GM19043 (cell line): ENCODE data around the gene ZNF415.
"Not testable (repeated sequence)": the region's sequence is repeated elsewhere in the genome, so short reads cannot be mapped to it uniquely, and the experiment has no call there.

Source experiments
- ATAC-seq: cut with Tn5 transposase; IDR thresholded peaks from one replicate; pipeline ENCODE4 v1.9.1; 2021; ENCODE audit warnings: low read depth; ENCODE audit not compliant: unreplicated experiment

Gene ZNF415

GRCh38 chr19:53132141-53132991 lies at the start of gene ZNF415:
Gene ZNF415, minus strand, starts transcription at chr19:53132910. Its CDS starts 10,234 bp downstream, at chr19:53122676.
- ATAC-seq, result no peak

GRCh38 chr19:53182202-53182601 lies 49.5 kb upstream of the ZNF415 start:
- no peak for ATAC-seq

GRCh38 chr19:53177986-53178385 lies 45.3 kb upstream of the ZNF415 start:
- ATAC-seq, result no peak

- no peak for ATAC-seq
Measured at GRCh38 chr19:53172889-53173288, 40.2 kb upstream of the ZNF415 start.

- ATAC-seq, result no peak
Measured at GRCh38 chr19:53165691-53166091, 33.0 kb upstream of the ZNF415 start.

- no peak for ATAC-seq
Measured at GRCh38 chr19:53161123-53161522, 28.4 kb upstream of the ZNF415 start.

GRCh38 chr19:53160350-53160749 lies 27.6 kb upstream of the ZNF415 start:
- no peak for ATAC-seq

- no peak for ATAC-seq
Measured at GRCh38 chr19:53158119-53158656, 25.5 kb upstream of the ZNF415 start.

GRCh38 chr19:53157626-53158025 lies 24.9 kb upstream of the ZNF415 start:
- ATAC-seq, result no peak

GRCh38 chr19:53156850-53157249 lies 24.1 kb upstream of the ZNF415 start:
- ATAC-seq, result no peak

GRCh38 chr19:53147645-53148044 lies 14.9 kb upstream of the ZNF415 start:
- no peak for ATAC-seq

- no peak for ATAC-seq
Measured at GRCh38 chr19:53140351-53140750, 7.6 kb upstream of the ZNF415 start.

GRCh38 chr19:53136432-53136831 lies 3.7 kb upstream of the ZNF415 start:
- no peak for ATAC-seq

- ATAC-seq, result no peak
Measured at GRCh38 chr19:53131727-53132126, 983 bp downstream of the ZNF415 start.

GRCh38 chr19:53131085-53131590 lies 1.6 kb downstream of the ZNF415 start:
- ATAC-seq, result no peak

- no peak for ATAC-seq
Measured at GRCh38 chr19:53130506-53130905, 2.2 kb downstream of the ZNF415 start.

GRCh38 chr19:53126733-53127526 lies 5.8 kb downstream of the ZNF415 start:
- not testable (repeated sequence) for ATAC-seq

- ATAC-seq, result no peak
Measured at GRCh38 chr19:53123400-53123799, 9.3 kb downstream of the ZNF415 start.

- ATAC-seq, result no peak
Measured at GRCh38 chr19:53112286-53112685, 20.4 kb downstream of the ZNF415 start.

- ATAC-seq, result no peak
Measured at GRCh38 chr19:53109527-53109926, 23.2 kb downstream of the ZNF415 start.
